Activated CD8-positive, alpha-beta T cell treated with anti-CD3 and anti-CD28 coated beads, Interleukin-2, amount 10 ng/mL, durations not matched to agents 7 days and 5 days (primary cell): ENCODE results near the gene KDM4C. TPM values are rescaled to one million over a fixed set of nuclear protein-coding genes. Genes with fewer than 3 reads are reported as not detected.
"Not testable (repeated sequence)": the region's sequence is repeated elsewhere in the genome, so short reads cannot be mapped to it uniquely, and the experiment has no call there.

Experiments used
- ATAC-seq: fragments of 150-1000 bp; cut with Tn5 transposase; one replicate; pipeline ENCODE4 v1.10.0; 2021; ENCODE audit warnings: moderate library complexity
- CTCF ChIA-PET: fragments of 350-600 bp; sonication (Branson Sonifier 250); formaldehyde crosslinking; loops from one replicate; lab custom pipeline; 2021; ENCODE audit warnings: antibody characterized with exemption; lab: Charles Lee
- POLR2A ChIA-PET: fragments of 350-600 bp; sonication (Branson Sonifier 250); formaldehyde crosslinking; loops from one replicate; lab custom pipeline; 2021; ENCODE audit warnings: antibody characterized with exemption; lab: Charles Lee
- DNase-seq: peaks from one replicate; pipeline ENCODE4 v3.0.0-alpha.2; 2020
- H3K27ac Mint-ChIP-seq: one replicate; pipeline ENCODE4 v1.8.0; 2021; ENCODE audit warnings: mild to moderate bottlenecking, mixed read lengths
- H3K27me3 Mint-ChIP-seq: one replicate; pipeline ENCODE4 v1.8.0; 2021; ENCODE audit warnings: low read depth, mixed read lengths
- H3K36me3 Mint-ChIP-seq: one replicate; pipeline ENCODE4 v1.8.0; 2021; ENCODE audit warnings: low read depth, mixed read lengths
- H3K4me1 Mint-ChIP-seq: one replicate; pipeline ENCODE4 v1.8.0; 2021; ENCODE audit warnings: low read depth, mixed read lengths
- H3K4me3 Mint-ChIP-seq: one replicate; pipeline ENCODE4 v1.8.0; 2021; ENCODE audit warnings: mild to moderate bottlenecking, mixed read lengths
- H3K9me3 Mint-ChIP-seq: one replicate; pipeline ENCODE4 v1.8.0; 2022; ENCODE audit warnings: mixed read lengths; ENCODE audit not compliant: insufficient read depth
- total RNA-seq, 2 experiments: library from RNA; stranded (reverse); gene quantifications; one replicate each; pipeline ENCODE4 v1.2.3, GENCODE V29; 2021

KDM4C gene
- total RNA-seq, 2 experiments from 2014 or later = 52.9 to 53.4 TPM

GRCh38 chr9:6937209-6937608, 179.4 kb downstream of the KDM4C start:
- POLR2A ChIA-PET = no interaction called here
- Mint-ChIP-seq H3K4me3 (no peak overlapping the region), H3K36me3 (peaks cover 6% of the 10 kb centered on the region), H3K4me1 (peaks cover 4% of the 10 kb centered on the region), H3K27ac (no peak overlapping the region), H3K9me3 (peaks cover 2% of the 10 kb centered on the region), H3K27me3 (no peaks in the 10 kb centered on the region)
- no peak for ATAC-seq
- no peak for DNase-seq
- CTCF ChIA-PET = no interaction called here

GRCh38 chr9:6938447-6938846, 180.7 kb downstream of the KDM4C start:
- CTCF ChIA-PET = no interaction called here
- ATAC-seq = no peak
- POLR2A ChIA-PET = no interaction called here

GRCh38 chr9:6938873-6939272, 181.1 kb downstream of the KDM4C start:
- Mint-ChIP-seq H3K36me3 (peaks cover 3% of the 10 kb centered on the region), H3K27me3 (no peaks in the 10 kb centered on the region), H3K27ac (no peak overlapping the region), H3K4me1 (peaks cover 4% of the 10 kb centered on the region), H3K9me3 (no peaks in the 10 kb centered on the region), H3K4me3 (no peak overlapping the region)
- DNase-seq (no peak), ATAC-seq (no peak)
- ChIA-PET CTCF (no interaction called here), POLR2A (no interaction called here)

More at GRCh38 chr9:6938447-6938846, 180.7 kb downstream of the KDM4C start:
- peaks cover 4% of the 10 kb centered on the region for H3K4me1 Mint-ChIP-seq
- no peak for DNase-seq
- H3K36me3 Mint-ChIP-seq = peaks cover 5% of the 10 kb centered on the region
- H3K9me3 Mint-ChIP-seq = peaks cover 1% of the 10 kb centered on the region
- H3K27ac Mint-ChIP-seq = no peak overlapping the region
- H3K4me3 Mint-ChIP-seq = no peak overlapping the region
- no peaks in the 10 kb centered on the region for H3K27me3 Mint-ChIP-seq

GRCh38 chr9:6941501-6941900, 183.7 kb downstream of the KDM4C start:
- H3K27me3 Mint-ChIP-seq = no peaks in the 10 kb centered on the region
- POLR2A ChIA-PET = no interaction called here
- CTCF ChIA-PET = no interaction called here
- H3K9me3 Mint-ChIP-seq = no peaks in the 10 kb centered on the region
- DNase-seq (no peak), ATAC-seq (no peak)
- no peak overlapping the region for H3K4me3 Mint-ChIP-seq
- H3K4me1 Mint-ChIP-seq = peaks cover 11% of the 10 kb centered on the region
- H3K36me3 Mint-ChIP-seq = peaks cover 4% of the 10 kb centered on the region
- H3K27ac Mint-ChIP-seq = no peak overlapping the region

- DNase-seq = no peak
- no peak overlapping the region for H3K4me3 Mint-ChIP-seq
- H3K27ac Mint-ChIP-seq = peak overlapping the region; percentile 23
- H3K4me1 Mint-ChIP-seq = peaks cover 11% of the 10 kb centered on the region
- CTCF ChIA-PET = no interaction called here
- POLR2A ChIA-PET = no interaction called here
- no peaks in the 10 kb centered on the region for H3K9me3 Mint-ChIP-seq
- ATAC-seq = no peak
- peaks cover 4% of the 10 kb centered on the region for H3K36me3 Mint-ChIP-seq
- no peaks in the 10 kb centered on the region for H3K27me3 Mint-ChIP-seq
Observed at GRCh38 chr9:6942406-6942805, 184.6 kb downstream of the KDM4C start.

GRCh38 chr9:6943293-6943692, 185.5 kb downstream of the KDM4C start:
- Mint-ChIP-seq H3K27me3 (no peaks in the 10 kb centered on the region), H3K36me3 (peaks cover 11% of the 10 kb centered on the region), H3K4me3 (no peak overlapping the region), H3K27ac (no peak overlapping the region), H3K4me1 (peaks cover 11% of the 10 kb centered on the region), H3K9me3 (no peaks in the 10 kb centered on the region)
- no peak for DNase-seq
- ChIA-PET CTCF (interaction anchor here (1.2 kb wide), 1 partner anchor 8 kb away, joined by 3 read pairs; no protein-coding TSS in a partner anchor), POLR2A (no interaction called here)
- no peak for ATAC-seq

GRCh38 chr9:6944093-6944551, 186.3 kb downstream of the KDM4C start:
- Mint-ChIP-seq H3K36me3 (peaks cover 10% of the 10 kb centered on the region), H3K27ac (no peak overlapping the region), H3K27me3 (no peaks in the 10 kb centered on the region), H3K9me3 (no peaks in the 10 kb centered on the region), H3K4me3 (no peak overlapping the region), H3K4me1 (peaks cover 11% of the 10 kb centered on the region)
- ChIA-PET CTCF (interaction anchor here (1.2 to 1.5 kb wide), 2 partner anchors 9 to 10 kb away, joined by 3 to 5 read pairs; no protein-coding TSS in a partner anchor), POLR2A (no interaction called here)
- DNase-seq (no peak), ATAC-seq (no peak)

GRCh38 chr9:6944896-6945295, 187.1 kb downstream of the KDM4C start:
- ChIA-PET POLR2A (no interaction called here), CTCF (interaction anchor here (1.0 to 1.5 kb wide), 2 partner anchors 9 to 10 kb away, joined by 3 to 5 read pairs; no protein-coding TSS in a partner anchor)
- H3K36me3 Mint-ChIP-seq = peaks cover 10% of the 10 kb centered on the region
- H3K4me1 Mint-ChIP-seq = peaks cover 8% of the 10 kb centered on the region
- DNase-seq (no peak), ATAC-seq (no peak)
- H3K9me3 Mint-ChIP-seq = no peaks in the 10 kb centered on the region
- no peak overlapping the region for H3K27ac Mint-ChIP-seq
- H3K4me3 Mint-ChIP-seq = no peak overlapping the region
- H3K27me3 Mint-ChIP-seq = no peaks in the 10 kb centered on the region

GRCh38 chr9:6945816-6946215, 188.0 kb downstream of the KDM4C start:
- no peak for DNase-seq
- Mint-ChIP-seq H3K4me1 (peaks cover 7% of the 10 kb centered on the region), H3K4me3 (no peak overlapping the region), H3K9me3 (no peaks in the 10 kb centered on the region), H3K36me3 (peaks cover 13% of the 10 kb centered on the region), H3K27ac (no peak overlapping the region), H3K27me3 (no peaks in the 10 kb centered on the region)
- ChIA-PET POLR2A (no interaction called here), CTCF (no interaction called here)
- ATAC-seq = no peak

GRCh38 chr9:6946583-6947166, 188.9 kb downstream of the KDM4C start:
- H3K9me3 Mint-ChIP-seq = no peaks in the 10 kb centered on the region
- ATAC-seq (no peak), DNase-seq (no peak)
- POLR2A ChIA-PET = no interaction called here
- no peak overlapping the region for H3K27ac Mint-ChIP-seq
- no peak overlapping the region for H3K4me3 Mint-ChIP-seq
- CTCF ChIA-PET = no interaction called here
- H3K36me3 Mint-ChIP-seq = peaks cover 13% of the 10 kb centered on the region
- H3K4me1 Mint-ChIP-seq = peaks cover 7% of the 10 kb centered on the region
- no peaks in the 10 kb centered on the region for H3K27me3 Mint-ChIP-seq

GRCh38 chr9:6948921-6949320, 191.1 kb downstream of the KDM4C start:
- POLR2A ChIA-PET, CTCF ChIA-PET, H3K4me3 Mint-ChIP-seq, H3K27ac Mint-ChIP-seq, DNase-seq, ATAC-seq, H3K27me3 Mint-ChIP-seq, H3K9me3 Mint-ChIP-seq, H3K4me1 Mint-ChIP-seq: not testable (repeated sequence)
- H3K36me3 Mint-ChIP-seq = peaks cover 13% of the 10 kb centered on the region

- ATAC-seq = no peak
Observed at GRCh38 chr9:6955251-6955921, 197.6 kb downstream of the KDM4C start.

More at GRCh38 chr9:6955251-6955921, 197.6 kb downstream of the KDM4C start:
- Mint-ChIP-seq H3K4me3 (no peak overlapping the region), H3K9me3 (no peaks in the 10 kb centered on the region), H3K4me1 (peaks cover 3% of the 10 kb centered on the region), H3K27me3 (no peaks in the 10 kb centered on the region), H3K27ac (no peak overlapping the region), H3K36me3 (peaks cover 7% of the 10 kb centered on the region)
- ChIA-PET POLR2A (no interaction called here), CTCF (no interaction called here)
- DNase-seq = no peak
